ENCODE results near the gene DISC1.
A peak's percentile ranks its signal among the peaks of the same experiment; 100 is the strongest.
"Not testable (repeated sequence)": the region's sequence is repeated elsewhere in the genome, so short reads cannot be mapped to it uniquely, and the experiment has no call there.

The DISC1 gene

DNA sequence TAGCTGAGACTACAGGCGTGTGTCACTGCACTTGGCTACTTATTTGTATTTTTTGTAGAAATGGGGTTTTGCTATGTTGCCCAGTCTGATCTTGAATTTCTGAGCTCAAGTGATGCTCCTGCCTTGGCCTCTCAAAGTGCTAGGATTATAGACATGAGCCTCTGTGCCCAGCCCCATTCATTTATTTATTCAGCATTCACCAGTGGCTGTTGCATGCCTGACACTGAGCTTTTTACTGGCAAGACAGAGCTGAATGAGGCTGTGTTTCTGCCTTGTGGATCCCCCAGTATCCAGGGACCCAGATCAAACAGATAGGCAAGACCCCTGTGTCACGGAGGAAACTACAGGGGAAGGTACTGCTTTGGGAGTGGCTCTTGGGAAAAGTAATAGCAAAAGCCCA is 109.4 kb downstream of the DISC1 start:
- DNase-seq: no peak

DNA sequence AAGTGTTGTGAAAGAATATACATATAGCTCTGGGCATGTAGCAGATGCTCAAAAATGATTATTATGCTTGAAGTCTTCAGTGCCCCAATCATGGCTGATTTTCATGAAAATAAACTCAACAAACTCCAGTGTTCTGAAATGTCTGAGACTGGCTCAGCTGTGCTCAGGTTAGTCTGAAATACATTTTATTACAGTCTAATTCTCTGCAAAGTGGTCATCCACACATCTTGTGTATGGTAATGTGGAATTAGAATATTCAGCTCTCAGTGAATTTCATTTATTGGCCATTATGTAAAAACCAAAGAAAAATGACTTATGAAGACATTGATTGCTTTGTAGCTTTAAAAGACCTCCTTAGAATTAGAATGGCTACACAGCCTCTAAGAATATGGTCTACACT is 109.9 kb downstream of the DISC1 start:
- DNase-seq: no peak

DNA sequence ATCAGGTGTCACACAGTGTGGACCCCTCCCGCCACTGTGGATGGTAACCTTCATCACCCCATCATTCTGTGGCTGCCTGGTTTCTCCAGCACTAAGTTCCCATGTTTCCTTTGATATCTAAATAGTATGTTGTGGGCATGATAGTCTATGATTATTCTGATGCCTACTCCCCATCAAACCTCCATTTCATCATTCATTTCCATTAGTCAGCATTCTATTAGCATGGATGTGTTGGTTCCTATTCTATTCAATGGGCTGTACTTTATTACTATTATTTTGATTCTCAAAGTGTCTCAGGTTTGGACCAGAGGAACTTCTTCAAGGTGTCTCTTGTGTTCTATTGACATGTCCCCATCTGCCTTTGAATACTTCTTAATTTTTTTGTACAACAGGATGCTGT is 112.0 kb downstream of the DISC1 start:
- DNase-seq: no peak

DNA sequence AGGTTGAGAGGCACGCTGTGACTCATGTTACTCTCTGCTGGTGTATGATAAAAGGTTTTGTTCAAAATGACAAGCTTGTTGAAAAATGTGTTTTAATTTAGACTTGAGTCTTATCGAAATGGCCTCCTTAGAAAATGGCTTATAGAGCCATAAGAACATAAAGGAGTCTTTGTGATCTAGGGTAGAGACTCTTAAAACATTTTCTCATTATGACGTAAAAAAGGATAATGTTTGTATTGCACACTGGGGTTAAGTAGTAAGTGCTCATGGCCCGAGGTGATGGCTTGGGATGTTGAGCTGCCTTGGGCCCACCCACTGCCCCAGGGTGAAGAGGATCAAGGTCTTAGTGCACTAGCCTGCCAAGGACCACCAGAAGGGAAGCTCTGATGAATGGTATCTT is 117.4 kb downstream of the DISC1 start:
- no peak for DNase-seq

DNA sequence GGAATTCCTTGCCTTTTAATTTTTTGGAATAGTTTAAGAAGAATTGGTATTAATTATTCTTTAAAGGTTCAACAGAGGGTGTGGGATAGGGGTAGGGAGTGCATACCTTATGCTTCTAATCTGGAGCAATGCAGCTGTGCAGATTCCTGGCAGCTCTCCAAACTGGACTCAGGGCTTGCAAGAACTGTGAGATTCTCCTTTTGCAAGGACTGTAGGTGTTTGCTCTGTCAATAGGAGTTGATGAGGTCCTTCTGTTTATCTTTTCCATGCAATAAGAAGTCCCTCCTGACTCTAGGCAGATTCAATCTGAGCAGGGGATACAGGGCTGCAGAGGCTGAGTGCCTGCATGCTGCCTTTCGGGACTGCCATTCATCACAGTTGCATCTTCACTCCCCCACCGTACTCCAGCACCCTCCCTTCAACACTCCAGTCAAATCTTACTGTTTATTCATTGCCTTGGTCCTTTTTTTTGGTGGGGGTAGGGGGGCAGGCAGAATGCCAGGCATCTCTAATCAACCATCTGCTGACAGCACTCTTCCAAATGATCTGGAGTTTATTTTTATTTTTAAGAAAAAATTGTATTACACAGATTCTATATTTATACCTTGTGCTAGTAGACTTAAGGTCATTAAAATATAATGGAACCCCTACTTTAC is 122.3 kb downstream of the DISC1 start:
- peak; percentile 31 for DNase-seq

DNA sequence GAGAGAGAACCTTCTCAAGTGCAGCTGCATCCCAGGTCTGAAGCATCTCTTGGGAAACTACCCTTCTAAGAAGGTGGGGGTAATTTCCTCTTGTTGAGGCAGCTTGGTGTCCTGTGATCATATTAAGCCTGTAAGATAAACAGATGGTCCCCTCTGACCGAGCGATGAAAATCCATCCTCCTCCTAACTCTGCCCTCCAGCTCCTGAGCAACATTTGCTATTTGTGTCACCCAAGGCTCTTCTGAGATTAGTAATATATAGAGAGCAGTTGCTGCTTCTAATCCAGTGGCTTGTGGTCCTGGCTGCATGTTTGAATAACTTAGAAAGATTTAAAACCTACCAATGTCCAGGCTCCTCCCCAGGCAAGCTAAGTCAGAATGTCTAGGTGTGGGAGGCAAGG is 123.7 kb downstream of the DISC1 start:
- no peak for DNase-seq

DNA sequence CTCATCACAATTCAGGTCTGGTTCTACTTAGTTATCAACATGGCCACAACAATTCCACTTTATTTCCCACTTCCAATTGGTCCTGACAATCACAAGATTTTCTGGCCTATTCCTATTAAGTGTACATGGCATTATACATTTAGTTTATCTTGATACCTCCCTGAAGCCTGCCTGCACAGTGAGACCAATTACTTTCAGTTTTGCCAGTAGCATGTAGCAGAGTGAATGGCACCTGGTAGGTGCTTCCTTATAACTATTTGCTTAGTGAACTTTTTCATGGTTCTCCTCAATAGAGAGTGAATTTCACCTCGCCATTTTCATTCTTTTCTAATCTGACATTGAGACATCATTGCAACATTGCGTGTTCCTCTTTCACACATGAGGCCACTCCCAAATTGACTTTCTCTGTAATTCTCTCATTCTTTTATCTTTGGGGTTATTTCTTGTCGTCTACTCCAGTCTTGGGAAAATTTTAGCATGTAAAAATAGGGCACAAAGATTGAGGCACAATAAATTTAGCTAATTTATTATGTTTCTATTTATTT is 124.3 kb downstream of the DISC1 start:
- DNase-seq: no peak

DNA sequence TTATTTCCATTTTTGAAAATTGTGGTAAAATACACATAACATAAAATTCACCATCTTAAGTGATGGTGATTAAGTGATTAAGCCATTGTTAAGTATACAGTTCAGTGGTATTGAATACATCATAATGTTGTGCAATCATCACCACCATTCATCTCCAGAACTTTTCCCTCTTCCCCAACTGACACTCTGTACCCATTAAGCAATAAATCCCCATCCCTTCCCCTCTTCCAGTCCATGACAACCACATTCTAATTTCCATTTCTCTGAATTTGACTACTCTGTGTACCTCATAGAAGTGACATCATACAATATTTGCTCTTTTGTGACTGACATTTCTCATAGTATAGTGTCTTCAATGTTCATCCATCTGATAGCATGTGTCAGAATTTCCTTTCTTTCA is 124.8 kb downstream of the DISC1 start:
- DNase-seq: no peak

DNA sequence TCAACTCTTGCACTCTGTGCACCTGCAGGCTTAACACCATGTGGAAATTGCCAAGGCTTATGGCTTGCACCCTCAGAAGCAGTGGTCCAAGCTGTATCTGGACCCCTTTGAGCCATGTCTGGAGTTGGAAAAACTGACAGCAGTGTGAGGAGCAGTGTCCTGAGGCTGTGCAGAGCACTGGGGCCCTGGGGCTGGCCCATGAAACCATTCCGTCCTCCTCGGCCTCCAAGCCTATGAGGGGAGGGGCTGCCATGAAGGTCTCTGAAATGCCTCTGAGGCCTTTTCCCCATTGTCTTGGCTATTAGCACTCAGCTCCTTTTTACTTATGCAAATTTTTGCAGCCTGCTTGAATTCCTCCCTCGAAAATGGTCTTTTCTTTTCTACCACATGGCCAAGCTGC is 126.7 kb downstream of the DISC1 start:
- no peak for DNase-seq

DNA sequence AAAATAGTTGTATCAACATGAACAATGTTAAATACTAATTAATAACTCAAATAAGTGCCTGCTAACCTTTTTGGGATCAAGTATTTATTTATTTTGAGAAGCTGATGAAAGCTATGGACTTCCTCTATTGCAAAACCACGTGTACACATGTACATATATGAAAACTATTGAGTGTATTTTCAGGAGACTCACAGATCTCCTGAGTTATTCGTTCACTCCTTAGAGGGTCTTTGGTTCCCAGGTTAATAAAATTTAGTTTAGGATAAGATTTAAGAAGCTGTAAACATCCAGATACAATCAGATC is 130.5 kb downstream of the DISC1 start:
- no peak for DNase-seq

DNA sequence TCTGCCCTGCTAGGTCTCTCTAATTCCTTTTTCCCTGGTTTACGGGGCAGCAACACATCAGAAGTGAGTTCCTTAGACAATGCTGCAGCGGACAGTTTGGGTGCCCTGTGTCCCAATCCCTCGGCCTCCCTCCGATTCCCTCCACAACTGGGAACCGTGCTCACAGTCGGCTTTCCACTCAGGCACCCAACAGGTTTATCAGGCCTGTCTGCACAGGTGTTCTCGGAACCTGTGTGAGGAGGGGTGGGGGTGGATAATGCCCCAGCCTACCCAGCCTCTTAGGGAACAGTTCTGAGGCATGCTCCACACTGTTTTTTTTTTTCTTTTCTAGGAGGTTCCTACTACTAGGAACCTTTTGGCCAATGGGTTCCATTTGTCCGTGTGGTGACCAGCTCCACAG is 131.2 kb downstream of the DISC1 start:
- no peak for DNase-seq

DNA sequence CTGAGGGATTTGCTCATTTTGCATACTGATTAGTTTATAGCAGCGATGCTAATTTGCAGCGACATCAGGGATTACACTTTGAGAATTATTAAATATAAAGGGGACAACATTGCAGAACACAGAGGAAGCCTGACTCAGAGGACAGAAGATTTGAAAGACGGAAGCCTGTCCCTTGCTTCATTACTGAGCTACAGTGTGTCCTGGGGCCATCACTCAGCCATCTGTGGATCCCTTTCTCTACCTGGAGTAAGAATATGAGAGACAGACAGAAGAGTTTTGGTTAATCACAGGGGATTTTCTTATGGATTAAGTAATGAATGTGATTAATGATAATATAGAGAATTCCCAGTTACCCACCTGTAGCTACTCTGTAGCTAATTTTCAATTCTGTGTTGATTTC is 134.7 kb downstream of the DISC1 start:
- DNase-seq: no peak

DNA sequence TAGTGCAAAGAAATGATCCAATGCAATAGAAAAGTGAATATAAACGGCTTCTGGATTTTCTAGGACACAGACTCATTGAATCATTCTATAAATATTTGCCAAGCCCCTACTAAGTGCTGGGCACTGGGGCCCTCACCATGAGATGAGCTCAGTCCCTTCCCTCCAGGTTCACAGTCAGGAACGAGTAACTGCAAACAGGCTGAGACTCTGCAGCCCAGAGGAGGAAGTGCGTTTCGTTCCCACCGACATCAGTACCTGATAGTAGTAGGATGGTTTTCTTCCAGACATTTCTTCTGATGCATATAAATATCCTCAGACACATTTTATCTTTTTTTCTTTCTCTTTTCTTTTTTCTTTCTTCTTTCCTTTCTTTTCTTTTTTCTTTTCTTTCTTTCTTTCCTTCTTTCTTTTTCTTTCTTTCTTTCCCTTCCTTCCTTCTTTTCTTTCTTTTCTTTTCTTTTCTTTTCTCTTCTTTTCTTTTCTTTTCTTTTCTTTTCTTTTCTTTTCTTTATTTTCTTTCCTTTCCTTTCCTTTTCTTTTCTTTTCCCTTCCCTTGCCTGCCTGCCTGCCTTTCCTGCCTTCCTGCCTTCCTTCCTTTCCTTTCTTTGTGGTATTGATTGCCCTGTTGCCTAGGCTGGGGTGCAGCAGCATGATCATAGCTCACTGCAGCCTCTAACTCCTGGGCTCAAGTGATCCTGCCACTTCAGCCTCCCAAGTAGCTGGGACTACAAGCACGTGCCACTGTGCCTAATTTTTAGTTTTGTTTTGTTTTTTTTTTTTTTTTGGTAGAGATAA is 135.4 kb downstream of the DISC1 start:
- DNase-seq: no peak

DNA sequence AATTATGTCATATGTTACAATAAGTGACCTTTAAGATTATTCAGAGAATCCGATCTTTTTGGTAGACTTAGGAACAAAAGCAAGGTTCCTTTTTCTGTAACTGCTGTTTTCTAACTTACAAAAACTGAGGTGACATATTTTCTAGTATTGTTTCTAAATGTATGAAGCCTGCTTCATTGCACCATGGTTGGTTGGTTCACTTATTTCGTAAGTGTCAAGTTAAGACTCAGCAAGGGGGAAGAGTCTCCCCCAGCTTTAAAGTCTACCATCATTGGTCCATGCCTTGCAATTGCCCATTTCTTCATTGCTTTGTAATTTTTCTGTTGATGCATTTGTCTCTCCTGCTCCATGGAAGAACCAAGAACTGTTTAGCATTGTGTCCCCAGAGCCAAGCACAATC is 136.9 kb downstream of the DISC1 start:
- no peak for DNase-seq

DNA sequence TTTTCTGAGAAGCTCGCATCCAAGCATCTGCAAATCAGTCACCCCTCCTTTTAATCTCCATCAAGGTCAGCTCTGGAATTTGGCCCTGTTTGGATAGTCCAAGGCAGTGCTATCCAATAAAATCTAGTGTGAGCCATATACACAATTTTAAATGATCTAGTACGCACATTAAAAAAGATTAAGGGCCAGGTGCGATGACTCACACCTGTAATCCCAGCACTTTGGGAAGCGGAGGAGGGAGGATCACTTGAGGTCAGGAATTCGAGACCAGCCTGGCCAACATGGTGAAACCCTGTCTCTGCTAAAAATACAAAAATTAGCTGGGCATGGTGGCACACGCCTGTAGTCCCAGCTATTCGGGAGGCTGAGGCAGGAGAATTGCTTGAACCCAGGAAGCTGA is 139.2 kb downstream of the DISC1 start:
- not testable (repeated sequence) for DNase-seq

DNA sequence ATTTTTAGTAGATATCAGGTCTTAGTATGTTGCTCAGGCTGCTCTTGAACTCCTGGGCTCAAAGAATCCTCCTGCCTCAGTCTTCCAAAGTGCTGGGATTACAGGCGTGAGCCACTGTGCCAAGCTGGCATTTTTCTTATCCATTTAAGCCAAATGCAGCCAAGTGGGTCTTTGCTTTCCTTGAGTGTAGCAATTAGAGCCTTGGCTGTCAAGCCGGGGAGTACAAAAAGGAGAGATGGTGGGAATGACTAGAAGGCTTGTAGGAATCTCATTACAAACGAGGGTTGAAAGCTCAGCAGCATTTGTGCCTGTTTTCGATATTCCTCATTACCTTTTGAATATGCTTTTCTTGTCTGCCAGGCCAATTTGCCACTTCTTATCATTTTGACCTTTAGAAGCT is 140.9 kb downstream of the DISC1 start:
- DNase-seq: no peak

DNA sequence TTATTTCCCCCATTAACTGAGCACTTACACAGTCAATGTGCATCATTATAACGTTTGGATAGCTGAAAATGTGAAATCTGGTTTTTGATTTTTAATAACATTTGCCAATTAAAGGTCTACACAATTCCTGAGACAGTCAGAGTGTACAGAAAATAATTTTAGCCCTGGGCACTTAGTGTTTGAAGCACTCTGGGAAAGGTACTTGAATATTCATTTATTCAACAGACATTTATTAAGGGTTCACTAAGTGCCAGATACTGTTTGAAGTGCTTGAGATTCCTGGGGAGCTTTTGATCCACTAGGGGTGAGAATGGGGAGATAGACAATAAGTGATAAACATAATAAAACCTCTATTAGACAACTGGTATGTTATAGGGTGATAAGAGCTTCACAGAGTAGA is 141.8 kb downstream of the DISC1 start:
- DNase-seq: no peak

DNA sequence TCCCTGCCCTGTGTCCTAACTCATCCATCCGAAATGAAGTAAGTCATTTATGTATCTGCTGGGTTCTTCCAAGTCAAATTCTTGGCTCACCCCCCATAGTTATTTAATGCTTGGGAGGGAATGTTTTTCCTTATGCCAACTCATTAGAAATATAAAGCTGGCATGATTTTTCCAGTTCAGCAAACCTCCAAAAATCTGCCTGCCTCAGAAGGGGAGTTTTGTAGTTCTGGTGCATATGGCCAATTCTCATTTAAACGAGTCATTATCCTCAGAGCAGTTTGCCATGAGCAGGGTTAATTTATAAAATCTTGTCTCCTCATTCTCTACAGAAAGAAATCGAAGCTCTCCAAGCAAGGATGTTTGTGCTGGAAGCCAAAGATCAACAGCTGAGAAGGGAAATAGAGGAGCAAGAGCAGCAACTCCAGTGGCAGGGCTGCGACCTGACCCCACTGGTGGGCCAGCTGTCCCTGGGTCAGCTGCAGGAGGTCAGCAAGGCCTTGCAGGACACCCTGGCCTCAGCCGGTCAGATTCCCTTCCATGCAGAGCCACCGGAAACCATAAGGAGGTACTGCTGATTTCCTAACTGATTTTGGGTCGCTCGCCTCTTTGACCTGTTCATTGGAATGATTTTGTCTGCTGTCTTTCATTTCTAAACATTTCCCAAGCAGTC is 144.1 kb downstream of the DISC1 start:
- no peak for DNase-seq

DNA sequence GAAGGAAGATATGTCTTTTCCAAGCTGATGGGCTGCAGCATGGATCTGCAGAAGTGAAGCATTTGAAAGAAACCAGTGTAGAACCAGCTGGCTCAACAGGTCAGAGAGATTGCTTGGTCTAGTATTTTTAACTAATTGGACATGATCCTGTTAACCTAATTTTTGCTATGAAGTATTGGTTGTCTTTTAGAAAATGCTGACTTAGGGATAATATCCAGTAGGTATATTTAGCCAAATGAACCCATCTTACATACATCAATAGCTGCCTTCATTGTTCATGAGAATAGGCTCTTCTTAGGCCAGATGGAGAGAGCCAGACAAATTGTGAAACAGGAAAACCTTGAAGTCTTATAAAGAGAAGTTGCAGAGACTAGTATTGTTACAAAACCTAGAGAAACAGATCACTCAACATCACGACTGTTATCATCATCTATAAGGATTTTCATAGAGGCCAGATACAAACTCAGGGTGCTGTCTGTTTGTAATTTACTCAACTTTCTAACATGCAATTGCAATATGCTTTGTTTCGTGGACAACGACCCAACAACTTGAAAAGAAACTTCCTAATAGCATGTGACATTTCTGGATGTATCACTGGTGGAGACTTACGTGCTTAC is 148.2 kb downstream of the DISC1 start:
- DNase-seq: no peak

DNA sequence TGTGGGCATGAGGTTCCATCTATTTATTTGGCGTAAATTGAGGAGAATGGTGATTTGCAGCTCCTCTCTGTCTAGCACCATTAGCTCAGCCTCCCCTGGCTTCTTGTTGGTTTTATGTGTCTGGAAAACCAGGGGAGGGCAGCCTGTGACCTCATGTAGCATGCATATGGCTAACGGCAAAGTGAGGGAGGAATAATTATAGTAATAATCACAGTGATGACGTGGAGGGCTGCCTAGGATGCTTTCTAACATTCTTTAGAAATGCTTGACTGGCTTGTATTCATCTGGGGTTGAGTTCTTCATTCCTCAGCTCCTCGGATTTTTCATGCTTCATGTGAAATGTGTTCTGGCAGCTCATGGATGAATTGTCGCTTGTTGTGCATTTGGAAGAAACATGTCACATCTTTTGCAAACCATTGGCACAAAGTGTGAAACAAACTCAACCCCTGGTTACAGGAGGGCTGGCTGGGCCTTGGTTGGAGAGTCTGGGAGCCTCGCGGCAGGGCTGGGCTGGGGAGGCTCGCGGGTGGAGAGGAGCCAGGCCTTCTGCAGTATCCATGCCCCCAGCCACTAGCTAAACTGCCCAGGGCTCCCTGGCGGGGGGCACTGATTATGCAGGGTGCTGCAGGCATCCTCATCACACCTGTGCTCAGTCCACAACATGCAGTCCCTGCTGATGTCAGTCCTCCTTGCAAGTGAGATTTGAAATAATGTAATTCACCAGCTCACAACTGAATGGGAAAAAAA is 149.6 kb downstream of the DISC1 start:
- peak; percentile 44 for DNase-seq

DNA sequence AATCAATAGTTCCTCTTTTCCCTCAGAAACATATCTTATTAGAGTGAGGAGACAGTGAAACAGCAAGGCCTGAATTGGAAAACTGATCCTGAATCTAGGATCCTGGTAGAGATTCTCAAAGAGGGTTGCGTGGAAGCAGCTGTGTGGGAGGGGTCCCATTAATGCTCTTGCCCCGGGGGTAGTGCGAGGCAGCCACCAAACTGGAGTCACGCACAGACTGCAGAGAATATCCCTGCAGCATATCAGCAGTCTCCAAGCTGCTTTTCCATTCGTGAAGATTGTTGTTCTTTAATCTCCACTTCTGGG is 150.1 kb downstream of the DISC1 start:
- DNase-seq: no peak

DNA sequence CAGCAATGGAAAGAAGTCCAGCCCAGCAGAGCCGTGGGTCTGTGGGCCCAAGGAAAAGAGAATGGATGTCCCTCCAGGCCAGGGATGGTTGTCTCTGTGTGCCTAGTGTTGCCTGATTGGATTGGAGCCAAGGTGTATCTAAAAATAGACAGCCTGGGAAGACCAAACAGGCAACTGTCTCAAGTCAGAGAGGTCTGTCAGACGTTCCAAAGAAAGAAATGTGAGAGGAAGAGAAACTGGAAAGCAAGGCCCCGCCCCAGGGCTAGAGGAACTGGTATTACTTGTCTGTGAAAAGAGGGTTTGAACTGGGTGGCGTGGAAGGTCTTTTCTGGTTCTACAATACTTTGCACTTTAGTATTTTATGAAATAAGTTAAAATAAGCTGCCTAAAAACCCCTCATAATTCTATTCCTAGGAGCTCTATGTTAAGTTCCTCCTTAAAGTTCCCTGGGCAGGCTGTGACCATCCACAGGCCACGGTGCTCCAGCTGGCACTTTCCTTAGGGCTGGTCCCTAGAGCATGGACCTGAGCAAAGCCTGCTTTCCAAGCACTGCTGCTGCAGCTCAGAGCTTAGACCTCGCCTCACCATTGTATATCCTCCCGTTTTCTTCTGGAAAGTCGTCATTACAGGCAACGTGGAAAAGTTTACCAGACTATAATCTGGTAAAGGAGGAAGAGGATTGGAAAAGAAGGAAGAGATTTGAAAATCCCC is 151.6 kb downstream of the DISC1 start:
- DNase-seq: peak; percentile 23
